ENCODE data around the gene ERICH2.
A peak's percentile ranks its signal among the peaks of the same experiment; 100 is the strongest.

ERICH2 gene

DNA sequence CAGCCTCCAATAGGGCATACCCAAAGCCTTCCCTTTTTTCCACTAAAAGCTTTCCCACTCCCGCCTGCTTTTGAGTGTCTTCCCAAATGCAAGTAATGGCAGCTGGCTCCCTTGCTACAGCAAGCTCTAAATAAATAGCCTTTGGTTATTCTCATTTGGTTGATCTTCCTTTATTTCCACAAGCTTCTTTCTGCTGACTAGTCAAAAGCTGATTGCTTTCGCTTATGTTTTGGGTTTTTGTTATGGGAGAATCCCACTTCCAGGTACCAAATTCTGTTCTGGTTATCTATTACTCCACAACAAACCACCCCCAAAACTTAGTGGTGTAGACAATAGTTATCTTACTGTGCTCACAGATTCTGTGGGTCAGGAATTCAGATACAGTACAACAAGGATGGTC lies 32.8 kb upstream of the ERICH2 start:
- H3K4me3 ChIP-seq (replicated peaks; ENCODE audit: low read depth, low read length): no peak overlapping the region
- TF ChIP-seq, protein P1, sequence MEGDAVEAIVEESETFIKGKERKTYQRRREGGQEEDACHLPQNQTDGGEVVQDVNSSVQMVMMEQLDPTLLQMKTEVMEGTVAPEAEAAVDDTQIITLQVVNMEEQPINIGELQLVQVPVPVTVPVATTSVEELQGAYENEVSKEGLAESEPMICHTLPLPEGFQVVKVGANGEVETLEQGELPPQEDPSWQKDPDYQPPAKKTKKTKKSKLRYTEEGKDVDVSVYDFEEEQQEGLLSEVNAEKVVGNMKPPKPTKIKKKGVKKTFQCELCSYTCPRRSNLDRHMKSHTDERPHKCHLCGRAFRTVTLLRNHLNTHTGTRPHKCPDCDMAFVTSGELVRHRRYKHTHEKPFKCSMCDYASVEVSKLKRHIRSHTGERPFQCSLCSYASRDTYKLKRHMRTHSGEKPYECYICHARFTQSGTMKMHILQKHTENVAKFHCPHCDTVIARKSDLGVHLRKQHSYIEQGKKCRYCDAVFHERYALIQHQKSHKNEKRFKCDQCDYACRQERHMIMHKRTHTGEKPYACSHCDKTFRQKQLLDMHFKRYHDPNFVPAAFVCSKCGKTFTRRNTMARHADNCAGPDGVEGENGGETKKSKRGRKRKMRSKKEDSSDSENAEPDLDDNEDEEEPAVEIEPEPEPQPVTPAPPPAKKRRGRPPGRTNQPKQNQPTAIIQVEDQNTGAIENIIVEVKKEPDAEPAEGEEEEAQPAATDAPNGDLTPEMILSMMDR (IDR thresholded peaks at IDR 0.05; ENCODE audit: low read length, missing control alignments): no peak
- no peak for DNase-seq (ENCODE audit: low read depth)

DNA sequence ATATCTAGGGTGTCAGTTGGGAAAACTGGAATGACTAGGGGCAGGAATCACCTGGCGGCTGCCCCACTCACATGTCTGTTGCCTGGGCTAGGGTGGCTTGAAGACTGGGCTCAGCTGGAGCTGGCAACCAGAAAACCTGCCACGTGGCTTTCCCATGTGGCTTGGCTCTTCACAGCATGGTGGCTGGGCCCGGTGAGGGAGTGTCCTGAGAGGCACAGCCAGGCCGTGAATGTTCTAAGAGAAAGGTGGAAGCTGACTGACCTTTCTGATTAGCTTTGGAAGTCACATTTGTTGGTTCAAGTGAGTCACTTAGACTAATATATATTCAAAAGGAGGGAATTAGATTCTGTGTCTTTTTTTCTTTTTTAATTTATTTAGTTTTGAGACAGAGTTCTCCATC lies 32.4 kb upstream of the ERICH2 start:
- TF ChIP-seq, protein P1 (IDR thresholded peaks at IDR 0.05; ENCODE audit: low read length, missing control alignments): no peak
- no peak overlapping the region for H3K4me3 ChIP-seq (replicated peaks; ENCODE audit: low read depth, low read length)
- no peak for DNase-seq (ENCODE audit: low read depth)

DNA sequence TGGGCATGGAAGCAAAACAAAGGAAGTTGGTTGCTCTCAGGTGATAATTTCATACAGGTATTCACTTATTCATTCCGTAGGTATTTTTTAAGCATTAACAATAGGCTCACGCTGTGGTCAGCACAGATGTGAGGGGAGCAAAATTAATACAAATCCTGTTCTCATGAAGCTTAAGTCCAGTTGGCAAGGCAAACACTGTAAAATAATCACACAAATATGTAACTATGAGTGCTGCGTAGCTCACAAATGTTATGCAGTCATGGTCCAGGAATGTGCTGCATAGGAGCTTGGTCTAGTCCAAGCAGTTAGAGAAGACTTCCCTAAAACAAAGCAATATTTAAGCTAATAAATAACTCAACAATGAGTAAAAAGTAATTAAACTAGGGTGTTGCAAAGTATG lies 31.1 kb upstream of the ERICH2 start:
- TF ChIP-seq, protein P1 (IDR thresholded peaks at IDR 0.05; ENCODE audit: low read length, missing control alignments): no peak

GRCh38 chr2:170739507-170740046 lies 30.6 kb upstream of the ERICH2 start:
- no peak overlapping the region for H3K4me3 ChIP-seq (replicated peaks; ENCODE audit: low read depth, low read length)
- TF ChIP-seq, protein P1 (IDR thresholded peaks at IDR 0.05; ENCODE audit: low read length, missing control alignments): no peak
- DNase-seq (ENCODE audit: low read depth): no peak

More for the DNA sequence above, 31.1 kb upstream of the ERICH2 start:
- no peak overlapping the region for H3K4me3 ChIP-seq (replicated peaks; ENCODE audit: low read depth, low read length)
- peak; percentile 74 for DNase-seq (ENCODE audit: low read depth)

DNA sequence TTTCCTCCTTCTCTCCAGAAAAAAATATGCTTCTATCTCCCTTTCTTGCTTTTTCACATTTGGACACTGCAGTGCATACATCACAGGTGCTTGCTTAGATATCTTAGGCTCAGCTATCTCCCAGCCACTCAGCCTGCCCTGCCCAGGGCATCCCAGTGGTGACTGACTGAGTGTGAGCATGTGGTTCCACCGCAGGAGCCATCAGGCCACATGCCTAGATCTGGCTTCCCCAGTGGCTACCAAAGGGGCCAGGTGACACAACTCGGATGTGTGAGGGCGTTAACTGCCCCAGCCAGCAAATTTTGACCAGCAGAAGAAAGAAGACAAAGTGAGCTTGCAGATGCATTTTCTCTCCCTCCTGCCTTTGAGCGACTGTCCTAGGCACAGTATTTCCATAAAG lies 29.5 kb upstream of the ERICH2 start:
- no peak for DNase-seq (ENCODE audit: low read depth)
- TF ChIP-seq, protein P1 (IDR thresholded peaks at IDR 0.05; ENCODE audit: low read length, missing control alignments): no peak
- no peak overlapping the region for H3K4me3 ChIP-seq (replicated peaks; ENCODE audit: low read depth, low read length)

- TF ChIP-seq, protein P1 (IDR thresholded peaks at IDR 0.05; ENCODE audit: low read length, missing control alignments): no peak
- H3K4me3 ChIP-seq (replicated peaks; ENCODE audit: low read depth, low read length): no peak overlapping the region
- no peak for DNase-seq (ENCODE audit: low read depth)
Measured at GRCh38 chr2:170742000-170742399, 28.2 kb upstream of the ERICH2 start.

DNA sequence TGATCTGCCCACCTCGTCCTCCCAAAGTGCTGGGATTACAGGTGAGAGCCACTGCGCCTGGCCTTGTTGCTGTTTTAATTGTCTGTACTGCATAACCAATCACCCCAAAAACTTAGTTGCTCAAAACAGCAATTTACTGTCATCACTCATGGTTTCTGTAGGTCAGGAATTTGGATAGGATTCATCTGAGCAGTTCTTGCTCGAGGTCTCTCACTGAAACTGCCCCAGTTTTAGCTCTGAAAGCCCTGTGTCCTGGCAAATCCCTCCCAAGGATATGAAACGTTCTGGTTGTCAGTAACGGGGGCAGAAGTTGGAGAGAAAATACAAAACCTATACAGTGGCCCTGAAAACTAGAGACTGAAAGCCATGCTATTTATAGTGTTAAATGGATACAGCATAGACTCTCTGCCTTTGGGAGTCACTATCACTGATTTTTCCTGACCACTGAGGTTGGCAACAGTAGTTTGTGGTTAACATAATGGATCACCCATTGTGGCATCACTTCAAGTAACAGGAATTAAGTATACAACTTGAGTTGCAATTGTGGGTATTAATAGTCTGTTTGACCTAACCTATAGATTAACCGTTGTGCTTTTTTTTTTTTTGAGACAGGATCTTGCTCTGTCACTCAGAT lies 27.2 kb upstream of the ERICH2 start:
- H3K4me3 ChIP-seq (replicated peaks; ENCODE audit: low read depth, low read length): no peak overlapping the region
- DNase-seq (ENCODE audit: low read depth): no peak
- TF ChIP-seq, protein P1 (IDR thresholded peaks at IDR 0.05; ENCODE audit: low read length, missing control alignments): no peak

Data from fibroblast of pulmonary artery (primary cell).